H1 (cell line): Measurements from ENCODE around the gene REPS1. TPM values are rescaled to one million over a fixed set of nuclear protein-coding genes. Genes with fewer than 3 reads are reported as not detected.

Experiments used
- CTCF ChIA-PET: fragments of 300-600 bp; sonication (Branson Sonifier 250); formaldehyde crosslinking; loops from one replicate; lab custom pipeline; 2021; ENCODE audit not compliant: partially characterized antibody; lab: Charles Lee
- POLR2A ChIA-PET: fragments of 300-600 bp; sonication (Branson Sonifier 250); formaldehyde crosslinking; loops from one replicate; lab custom pipeline; 2021; ENCODE audit warnings: inconsistent platforms; ENCODE audit not compliant: partially characterized antibody; lab: Charles Lee
- DNase-seq, 2 experiments: peaks; one replicate each; pipeline versions ENCODE4 v3.0.0 to v3.0.0-alpha.2; 2010 to 2022; ENCODE audit warnings: low spot score in 2 of 2, low read depth in 1 of 2, mixed read lengths in 1 of 2
- FAIRE-seq: peaks from 2 replicates; lab custom pipeline; 2011; peaks lifted over from hg19 to GRCh38; lab: Jason Lieb, UNC
- H2AFZ ChIP-seq: 2 replicates; pipeline ENCODE4 v1.8.1; 2012; ENCODE audit warnings: low read length, inconsistent platforms
- H2AK5ac ChIP-seq: 2 replicates; pipeline ENCODE4 v1.6.1; 2013; ENCODE audit warnings: low read depth, low read length
- H2BK120ac ChIP-seq: replicated peaks from 2 replicates; pipeline ENCODE3; 2013; ENCODE audit warnings: low read depth, low read length, inconsistent platforms
- H2BK12ac ChIP-seq: 2 replicates; pipeline ENCODE4 v1.6.1; 2013; ENCODE audit warnings: low read depth, low read length
- H2BK15ac ChIP-seq: 2 replicates; pipeline ENCODE4 v1.6.1; 2013; ENCODE audit warnings: low read length
- H2BK20ac ChIP-seq: 2 replicates; pipeline ENCODE4 v1.6.1; 2013; ENCODE audit warnings: low read length
- H2BK5ac ChIP-seq: 2 replicates; pipeline ENCODE4 v1.6.1; 2013; ENCODE audit warnings: low read depth, low read length
- H3K14ac ChIP-seq: 2 replicates; pipeline ENCODE4 v1.6.1; 2013; ENCODE audit warnings: inconsistent platforms; ENCODE audit not compliant: insufficient read length
- H3K18ac ChIP-seq: 2 replicates; pipeline ENCODE4 v1.6.1; 2013; ENCODE audit warnings: low read length; ENCODE audit errors: extremely low read depth
- H3K23ac ChIP-seq: 2 replicates; pipeline ENCODE4 v1.6.1; 2013; ENCODE audit warnings: inconsistent platforms; ENCODE audit not compliant: insufficient read length
- H3K23me2 ChIP-seq: 2 replicates; pipeline ENCODE4 v1.6.1; 2013; ENCODE audit warnings: low read depth, low read length
- H3K27ac ChIP-seq: 2 replicates; pipeline ENCODE4 v1.6.1; 2011; ENCODE audit warnings: low read depth, low read length, inconsistent platforms
- H3K27me3 ChIP-seq, 4 experiments: replicated peaks in 1 of 4; 1 replicate in 1 of 4; 2 replicates in 3 of 4; pipeline versions ENCODE4 v1.6.1 to v1.8.1; 2011 to 2013; ENCODE audit warnings: low read length in 3 of 4, mild to moderate bottlenecking in 3 of 4, inconsistent platforms in 2 of 4, mixed read lengths in 2 of 4, moderate library complexity in 1 of 4; ENCODE audit not compliant: control insufficient read depth in 3 of 4, insufficient read depth in 3 of 4; ENCODE audit errors: extremely low read depth in 1 of 4
- H3K36me3 ChIP-seq, 4 experiments: 2 replicates each; pipeline versions ENCODE4 v1.6.1 to v1.8.1; 2011 to 2013; ENCODE audit warnings: mild to moderate bottlenecking in 4 of 4, low read length in 3 of 4, moderate library complexity in 2 of 4, control low read depth in 1 of 4, inconsistent platforms in 1 of 4; ENCODE audit not compliant: insufficient read depth in 4 of 4, control insufficient read depth in 2 of 4
- H3K4ac ChIP-seq: replicated peaks from 2 replicates; pipeline ENCODE3; 2013; ENCODE audit warnings: low read length, low read depth, mixed read lengths, inconsistent platforms; ENCODE audit not compliant: insufficient read length
- H3K4me1 ChIP-seq, 4 experiments: replicated peaks in 1 of 4; 1 replicate in 1 of 4; 2 replicates in 3 of 4; pipeline versions ENCODE4 v1.6.1 to v1.8.1; 2011 to 2013; ENCODE audit warnings: low read length in 3 of 4, inconsistent platforms in 2 of 4, mixed read lengths in 1 of 4; ENCODE audit not compliant: insufficient read depth in 4 of 4, control insufficient read depth in 3 of 4
- H3K4me2 ChIP-seq, 2 experiments: 2 replicates each; pipeline versions ENCODE4 v1.6.1 to v1.8.1; 2011 to 2013; ENCODE audit warnings: low read depth in 2 of 2, low read length in 2 of 2, control low read depth in 1 of 2, inconsistent platforms in 1 of 2, mild to moderate bottlenecking in 1 of 2; ENCODE audit not compliant: insufficient read depth in 1 of 2
- H3K4me3 ChIP-seq, 4 experiments: fragments of 200-600, 300-600 bp in 1 of 4; sonication (generic), shearing (Covaris generic), sonication (Bioruptor Twin) in 1 of 4; 2 replicates each; pipeline versions ENCODE4 v1.5.1 to v1.8.1; 2011 to 2016; ENCODE audit warnings: low read length in 4 of 4, low read depth in 3 of 4, control low read depth in 2 of 4, inconsistent platforms in 2 of 4, mild to moderate bottlenecking in 2 of 4, mixed read lengths in 1 of 4, moderate library complexity in 1 of 4; ENCODE audit not compliant: insufficient read depth in 2 of 4; ENCODE audit errors: extremely low read depth in 1 of 4
- H3K56ac ChIP-seq: replicated peaks from 2 replicates; pipeline ENCODE3; 2013; ENCODE audit warnings: low read depth, mild to moderate bottlenecking, mixed read lengths, low read length, inconsistent platforms; ENCODE audit not compliant: insufficient read length
- H3K79me1 ChIP-seq: 2 replicates; pipeline ENCODE4 v1.6.1; 2013; ENCODE audit warnings: low read depth, low read length, control low read depth
- H3K79me2 ChIP-seq, 2 experiments: 2 replicates each; pipeline versions ENCODE4 v1.6.1 to v1.8.1; 2012 to 2013; ENCODE audit warnings: low read length in 2 of 2, mild to moderate bottlenecking in 2 of 2, inconsistent platforms in 1 of 2; ENCODE audit not compliant: insufficient read depth in 2 of 2, control insufficient read depth in 1 of 2
- H3K9ac ChIP-seq, 4 experiments: replicated peaks in 1 of 4; 1 replicate in 1 of 4; 2 replicates in 3 of 4; pipeline versions ENCODE4 v1.6.1 to v1.8.1; 2011 to 2013; ENCODE audit warnings: low read depth in 3 of 4, low read length in 3 of 4, control low read depth in 2 of 4, mild to moderate bottlenecking in 2 of 4, moderate library complexity in 2 of 4, inconsistent platforms in 1 of 4; ENCODE audit errors: extremely low read depth in 1 of 4
- H3K9me3 ChIP-seq, 2 experiments: 2 replicates each; pipeline versions ENCODE4 v1.6.1 to v1.8.1; 2012 to 2013; ENCODE audit warnings: mild to moderate bottlenecking in 2 of 2, moderate library complexity in 2 of 2, control low read depth in 1 of 2, inconsistent platforms in 1 of 2, low read depth in 1 of 2, low read length in 1 of 2, mixed read lengths in 1 of 2; ENCODE audit not compliant: insufficient read depth in 2 of 2
- H4K20me1 ChIP-seq, 2 experiments: replicated peaks in 1 of 2; 2 replicates each; pipeline versions ENCODE3 to v1.8.1; 2011 to 2013; ENCODE audit warnings: inconsistent platforms in 2 of 2, low read length in 2 of 2, mild to moderate bottlenecking in 1 of 2; ENCODE audit not compliant: insufficient read depth in 2 of 2, control insufficient read depth in 1 of 2
- H4K5ac ChIP-seq: 2 replicates; pipeline ENCODE4 v1.6.1; 2013; ENCODE audit warnings: low read length, low read depth, mixed read lengths, inconsistent platforms; ENCODE audit not compliant: insufficient read length
- H4K8ac ChIP-seq: 2 replicates; pipeline ENCODE4 v1.8.0; 2013; ENCODE audit warnings: mild to moderate bottlenecking, moderate library complexity, low read length, inconsistent platforms; ENCODE audit not compliant: insufficient read depth; ENCODE audit errors: extremely low read depth
- H4K91ac ChIP-seq: replicated peaks from 2 replicates; pipeline ENCODE3; 2013; ENCODE audit warnings: low read length, mixed read lengths, inconsistent platforms; ENCODE audit not compliant: insufficient read length
- CBX5 ChIP-seq: fragments of 300-800, 300-1000 bp; sonication (generic); IDR thresholded peaks from 2 replicates; pipeline ENCODE4 v1.7.1; 2016; ENCODE audit warnings: antibody characterized with exemption, low read length, low read depth
- CHD2 ChIP-seq: IDR thresholded peaks from 2 replicates; pipeline ENCODE4 v1.6.1; 2012; ENCODE audit warnings: low read length, improper control_type of control experiment
- POLR2AphosphoS5 ChIP-seq: IDR thresholded peaks from 2 replicates; pipeline ENCODE4 v1.6.1; 2011; ENCODE audit warnings: low read depth, low read length
- SP4 ChIP-seq: IDR thresholded peaks from 2 replicates; pipeline ENCODE4 v1.6.1; 2012; ENCODE audit warnings: low read length, inconsistent platforms
- YY1 ChIP-seq: IDR thresholded peaks from 2 replicates; pipeline ENCODE4 v1.6.1; 2011; ENCODE audit warnings: low read depth, mild to moderate bottlenecking, low read length
- WGBS, 2 experiments: shearing (Covaris generic) in 1 of 2; methylation state at CpG; one replicate each; pipeline versions ENCODE4 v1.1.6 to v1.1.7; 2013 to 2015; ENCODE audit warnings: low lambda C conversion rate in 2 of 2, mixed read lengths in 2 of 2, inconsistent platforms in 1 of 2, low coverage in 1 of 2, missing lambda C conversion rate in 1 of 2; ENCODE audit not compliant: insufficient replicate concordance in 2 of 2, insufficient coverage in 1 of 2, insufficient read length in 1 of 2; ENCODE audit errors: extremely low coverage in 1 of 2, missing lambda C conversion rate in 1 of 2; 5-methylcytosine and 5-hydroxymethylcytosine counted together
- polyA plus RNA-seq, 7 experiments: library from polyadenylated mRNA; depleted of rRNA in 3 of 7; stranded (reverse) in 5 of 7; unstranded in 2 of 7; fragments of >200 nt in 5 of 7; fragments of 200-250 nt in 2 of 7; gene quantifications; 1 replicate in 5 of 7; 2 replicates in 1 of 7; 4 replicates in 1 of 7; pipeline versions ENCODE4 v1.2.1 to v1.2.3, GENCODE V29; 2011 to 2013; ENCODE audit warnings: missing spikeins in 2 of 7, mixed read lengths in 2 of 7
- total RNA-seq: library from RNA; stranded (reverse); fragmentation: NEBNext Ultra II Directional; extraction: Animal tissue kit (Norgen Biotek cat#: 25700); gene quantifications from 2 replicates; pipeline ENCODE4 v1.2.1, GENCODE V29; 2021

Gene REPS1
- total and polyA plus RNA-seq, 2 of the 8 experiments (the other 6 are each of a cell fraction or from before 2014, with no cell fraction given), result 52.1 to 68.9 TPM

GRCh38 chr6:138909975-138910374 lies 78.1 kb downstream of the REPS1 start:
- Histone ChIP-seq H3K4me2 (no peak overlapping the region), H3K4ac (no peak overlapping the region), H2BK20ac (no peak overlapping the region), H4K8ac (no peak overlapping the region), H3K27ac (no peak overlapping the region), H3K36me3 (peaks cover 3 to 87% (median 39%) of the 10 kb centered on the region in 4 experiments), H3K4me1 (no peaks in the 10 kb centered on the region), H3K27me3 (no peaks in the 10 kb centered on the region), H3K9ac (no peak overlapping the region), H3K23ac (no peak overlapping the region), H2AFZ (no peak overlapping the region), H3K4me3 (no peak overlapping the region), H3K9me3 (no peaks in the 10 kb centered on the region), H2BK15ac (no peak overlapping the region), H4K5ac (no peak overlapping the region), H3K23me2 (no peaks in the 10 kb centered on the region; the same call in 1 of the 2 replicates), H3K56ac (no peak overlapping the region), H2BK120ac (no peak overlapping the region), H3K79me1 (no peaks in the 10 kb centered on the region), H4K20me1 (peaks cover 0 to 6% of the 10 kb centered on the region in 2 experiments), H3K79me2 (no peaks in the 10 kb centered on the region), H2BK5ac (no peak overlapping the region), H4K91ac (no peak overlapping the region), H2BK12ac (no peak overlapping the region), H3K14ac (no peak overlapping the region), H3K18ac (no peak overlapping the region), H2AK5ac (no peak overlapping the region)
- ChIA-PET POLR2A (no interaction called here), CTCF (interaction anchor here (1.4 kb wide), 1 partner anchor 9 kb away, joined by 3 read pairs; no protein-coding TSS in a partner anchor)
- DNase-seq (no peak), FAIRE-seq (no peak)
- 94% methylated on average over 1 of the region's 1 CpG; no CpG with 5 or more reads in 1 of the 2 experiments for WGBS, 2 experiments
- no peak for TF ChIP-seq YY1
- TF ChIP-seq CHD2, result no peak
- TF ChIP-seq POLR2AphosphoS5, result no peak
- TF ChIP-seq CBX5, result no peak
- no peak for TF ChIP-seq SP4
